Left kidney (tissue), 8 donors: ENCODE data around the gene POLR2H. TPM values are rescaled to one million over a fixed set of nuclear protein-coding genes. Genes with fewer than 3 reads are reported as not detected.
A peak's percentile ranks its signal among the peaks of the same experiment; 100 is the strongest.

Source experiments
- DNase-seq: peaks from one replicate; pipeline ENCODE4 v3.0.0-alpha.2; 2013
- long read RNA-seq, 8 donors: transcript quantifications; one replicate each; lab custom pipeline, GENCODE V29; 2026
- polyA plus RNA-seq: library from polyadenylated mRNA; unstranded; fragments of 120-200 nt; gene quantifications from one replicate; pipeline ENCODE4 v1.2.1, GENCODE V29; 2013; ENCODE audit not compliant: insufficient read length

Gene POLR2H
- 106 TPM for polyA plus RNA-seq
- long read RNA-seq, donor 1, transcript POLR2H-208 (6 exons, 1,802 nt) = major isoform, 8 of 51 reads
- long read RNA-seq, donor 1, partial matches to known transcripts = 30 of 51 reads
- long read RNA-seq, donor 1, other reads (novel, unspliced or antisense) = 0 of 51 reads
- long read RNA-seq, donor 2, transcript POLR2H-208 (6 exons, 1,802 nt) = major isoform, 8 of 44 reads
- long read RNA-seq, donor 2, partial matches to known transcripts = 28 of 44 reads
- long read RNA-seq, donor 2, other reads (novel, unspliced or antisense) = 0 of 44 reads
- long read RNA-seq, donor 3, partial matches to known transcripts = 20 of 26 reads
- long read RNA-seq, donor 3, other reads (novel, unspliced or antisense) = 0 of 26 reads
- long read RNA-seq, donor 4, partial matches to known transcripts = 15 of 20 reads
- long read RNA-seq, donor 4, other reads (novel, unspliced or antisense) = 0 of 20 reads
- long read RNA-seq, donor 5, transcript POLR2H-208 (6 exons, 1,802 nt) = major isoform, 7 of 68 reads
- long read RNA-seq, donor 5, transcript POLR2H-202 (5 exons, 878 nt) = minor isoform, 5 of 68 reads
- long read RNA-seq, donor 5, partial matches to known transcripts = 46 of 68 reads
- long read RNA-seq, donor 5, other reads (novel, unspliced or antisense) = 0 of 68 reads
- long read RNA-seq, donor 6, transcript POLR2H-208 (6 exons, 1,802 nt) = major isoform, 6 of 44 reads
- long read RNA-seq, donor 6, partial matches to known transcripts = 26 of 44 reads
- long read RNA-seq, donor 6, other reads (novel, unspliced or antisense) = 0 of 44 reads
- long read RNA-seq, donor 7, transcript POLR2H-208 (6 exons, 1,802 nt) = major isoform, 9 of 45 reads
- long read RNA-seq, donor 7, partial matches to known transcripts = 29 of 45 reads
- long read RNA-seq, donor 7, other reads (novel, unspliced or antisense) = 0 of 45 reads
- long read RNA-seq, donor 8, partial matches to known transcripts = 12 of 18 reads
- long read RNA-seq, donor 8, other reads (novel, unspliced or antisense) = 0 of 18 reads

- DNase-seq = peak; percentile 74
Observed at GRCh38 chr3:184361532-184361931, at the start of gene POLR2H, which contains the start of gene CLCN2. Gene POLR2H (plus strand): TSS chr3:184361710. CDS start chr3:184363493, 1,783 bp downstream. Gene CLCN2 (minus strand): TSS chr3:184361605. CDS start chr3:184361479, 126 bp downstream.

DNA sequence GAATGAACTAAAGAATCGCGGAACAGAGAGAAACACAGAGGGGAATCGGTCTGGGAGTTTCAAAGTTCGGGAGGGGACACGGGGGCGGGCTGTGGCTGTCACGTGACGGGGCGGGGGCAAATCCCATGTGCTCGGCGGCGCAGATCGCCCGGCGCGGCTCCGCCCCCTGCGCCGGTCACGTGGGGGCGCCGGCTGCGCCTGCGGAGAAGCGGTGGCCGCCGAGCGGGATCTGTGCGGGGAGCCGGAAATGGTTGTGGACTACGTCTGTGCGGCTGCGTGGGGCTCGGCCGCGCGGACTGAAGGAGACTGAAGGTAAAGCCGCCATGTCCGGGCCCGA is 47.2 kb upstream of the POLR2H start, which contains the start of gene EIF4G1:
EIF4G1 (plus strand) TSS at position 244 of the 337 bp plus-strand sequence. CDS start 1,191 bp downstream, outside the sequence.
- DNase-seq = peak; percentile 88

- DNase-seq = peak; percentile 49
Observed at GRCh38 chr3:184314700-184315542, 46.6 kb upstream of the POLR2H start.

GRCh38 chr3:184315543-184315867 is 46.0 kb upstream of the POLR2H start:
- no peak for DNase-seq

GRCh38 chr3:184315871-184316661 is 45.4 kb upstream of the POLR2H start:
- DNase-seq = no peak

- no peak for DNase-seq
Observed at GRCh38 chr3:184316792-184317191, 44.7 kb upstream of the POLR2H start.

DNA sequence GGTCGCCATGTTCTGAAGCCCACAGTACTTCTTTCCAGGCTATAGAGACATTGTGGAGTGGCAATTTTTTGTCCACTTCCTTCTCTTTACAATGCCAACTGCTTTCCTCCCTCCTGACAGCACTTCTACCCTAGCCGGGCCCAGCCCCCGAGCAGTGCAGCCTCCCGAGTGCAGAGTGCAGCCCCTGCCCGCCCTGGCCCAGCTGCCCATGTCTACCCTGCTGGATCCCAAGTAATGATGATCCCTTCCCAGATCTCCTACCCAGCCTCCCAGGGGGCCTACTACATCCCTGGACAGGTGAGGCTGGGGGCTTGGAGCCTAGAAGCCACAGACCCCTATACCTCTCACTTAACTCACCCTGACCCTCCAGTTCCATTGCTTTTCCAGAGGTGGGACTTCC is 44.3 kb upstream of the POLR2H start:
- no peak for DNase-seq

GRCh38 chr3:184320104-184320445 is 41.4 kb upstream of the POLR2H start:
- DNase-seq = no peak

DNA sequence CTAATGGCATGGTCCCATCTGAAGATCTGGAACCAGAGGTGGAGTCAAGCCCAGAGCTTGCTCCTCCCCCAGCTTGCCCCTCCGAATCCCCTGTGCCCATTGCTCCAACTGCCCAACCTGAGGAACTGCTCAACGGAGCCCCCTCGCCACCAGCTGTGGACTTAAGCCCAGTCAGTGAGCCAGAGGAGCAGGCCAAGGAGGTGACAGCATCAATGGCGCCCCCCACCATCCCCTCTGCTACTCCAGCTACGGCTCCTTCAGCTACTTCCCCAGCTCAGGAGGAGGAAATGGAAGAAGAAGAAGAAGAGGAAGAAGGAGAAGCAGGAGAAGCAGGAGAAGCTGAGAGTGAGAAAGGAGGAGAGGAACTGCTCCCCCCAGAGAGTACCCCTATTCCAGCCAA is 39.8 kb upstream of the POLR2H start:
- no peak for DNase-seq

- no peak for DNase-seq
Observed at GRCh38 chr3:184322731-184323487, 38.6 kb upstream of the POLR2H start.

DNA sequence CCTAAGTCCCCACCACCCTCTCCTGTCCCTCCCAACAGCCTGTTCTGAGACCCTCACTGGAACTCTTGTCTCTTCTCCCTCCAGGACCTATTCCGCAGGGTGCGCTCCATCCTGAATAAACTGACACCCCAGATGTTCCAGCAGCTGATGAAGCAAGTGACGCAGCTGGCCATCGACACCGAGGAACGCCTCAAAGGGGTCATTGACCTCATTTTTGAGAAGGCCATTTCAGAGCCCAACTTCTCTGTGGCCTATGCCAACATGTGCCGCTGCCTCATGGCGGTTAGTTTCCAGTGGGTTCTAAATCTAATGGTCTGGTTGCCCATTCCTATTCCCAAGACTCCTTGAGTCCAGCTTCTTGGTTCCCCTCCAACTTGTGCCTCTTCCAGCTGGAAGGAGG is 37.8 kb upstream of the POLR2H start:
- no peak for DNase-seq

DNA sequence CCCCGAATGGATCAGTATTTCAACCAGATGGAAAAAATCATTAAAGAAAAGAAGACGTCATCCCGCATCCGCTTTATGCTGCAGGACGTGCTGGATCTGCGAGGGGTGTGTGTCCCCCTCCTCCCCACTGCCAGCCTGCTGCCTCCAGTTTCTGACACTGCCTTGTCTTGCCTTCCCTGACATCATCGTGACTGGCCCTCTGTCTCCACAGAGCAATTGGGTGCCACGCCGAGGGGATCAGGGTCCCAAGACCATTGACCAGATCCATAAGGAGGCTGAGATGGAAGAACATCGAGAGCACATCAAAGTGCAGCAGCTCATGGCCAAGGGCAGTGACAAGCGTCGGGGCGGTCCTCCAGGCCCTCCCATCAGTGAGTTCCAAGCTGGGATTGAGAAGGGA is 36.2 kb upstream of the POLR2H start:
- DNase-seq = no peak

- no peak for DNase-seq
Observed at GRCh38 chr3:184325715-184326369, 35.7 kb upstream of the POLR2H start.

DNA sequence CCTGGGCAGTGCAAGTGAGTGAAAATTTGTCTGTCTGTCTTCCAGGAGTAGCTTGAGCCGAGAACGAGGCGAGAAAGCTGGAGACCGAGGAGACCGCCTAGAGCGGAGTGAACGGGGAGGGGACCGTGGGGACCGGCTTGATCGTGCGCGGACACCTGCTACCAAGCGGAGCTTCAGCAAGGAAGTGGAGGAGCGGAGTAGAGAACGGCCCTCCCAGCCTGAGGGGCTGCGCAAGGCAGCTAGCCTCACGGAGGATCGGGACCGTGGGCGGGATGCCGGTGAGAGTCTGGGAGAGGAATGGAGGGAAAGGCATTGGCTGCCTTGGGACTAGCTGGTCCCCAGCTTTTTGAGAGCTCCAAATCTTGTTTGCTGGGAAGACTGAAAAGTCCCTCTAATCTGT is 34.3 kb upstream of the POLR2H start:
- DNase-seq = no peak

GRCh38 chr3:184328516-184328915 is 33.0 kb upstream of the POLR2H start:
- no peak for DNase-seq

DNA sequence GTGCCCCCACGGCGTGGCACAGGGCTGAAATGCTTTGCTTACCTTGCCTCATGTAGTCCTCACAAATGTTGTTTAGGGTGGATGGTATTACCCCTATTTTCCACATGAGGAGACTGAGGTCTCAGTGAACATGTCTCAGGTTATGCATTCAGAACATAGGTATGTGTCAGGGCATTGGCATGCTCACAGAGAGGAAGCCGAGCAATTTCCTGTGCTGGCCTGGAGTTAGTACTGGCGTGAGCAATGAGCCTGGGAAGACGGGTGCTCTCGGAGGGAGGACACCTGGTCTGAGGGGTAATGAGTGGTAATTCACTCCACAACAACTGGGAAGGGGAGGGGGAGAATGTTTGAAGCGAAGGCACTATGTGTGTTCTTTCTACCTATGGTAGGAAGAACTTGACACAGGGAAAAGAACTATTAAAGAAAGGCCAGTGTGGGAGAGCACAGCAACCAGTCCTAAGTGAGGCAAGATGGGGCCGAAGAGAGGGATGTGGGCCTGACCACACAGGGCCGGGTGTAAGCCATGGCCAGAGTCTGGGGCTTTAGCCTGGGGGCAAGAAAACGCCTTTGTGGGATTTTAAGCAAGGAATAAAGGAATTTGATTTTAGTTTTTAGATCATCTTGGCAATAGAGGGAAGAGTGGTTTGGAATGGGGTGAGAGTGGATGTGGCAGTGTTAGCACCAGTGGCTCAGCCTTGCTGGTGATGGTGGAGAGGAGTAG is 29.0 kb upstream of the POLR2H start:
- no peak for DNase-seq

DNA sequence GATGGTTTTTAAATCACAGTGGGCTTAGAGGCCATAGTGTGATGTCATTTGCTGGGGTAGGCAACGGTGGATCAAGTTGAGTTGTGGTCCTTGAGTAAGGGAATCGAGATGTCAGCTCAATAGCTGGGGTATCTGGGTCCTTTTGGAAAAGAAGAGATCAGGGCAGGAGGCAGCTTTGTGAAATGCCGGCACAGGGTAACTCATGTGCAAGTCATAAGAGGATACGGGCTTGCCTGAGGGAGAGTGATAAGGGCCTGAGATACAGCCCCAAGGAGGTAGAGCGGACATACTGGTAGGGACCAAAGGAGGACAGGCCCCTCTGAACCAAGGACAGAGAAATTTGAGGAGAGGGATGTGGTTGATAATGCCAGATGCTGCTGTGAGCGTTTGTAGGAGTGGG is 28.3 kb upstream of the POLR2H start:
- DNase-seq = no peak

DNA sequence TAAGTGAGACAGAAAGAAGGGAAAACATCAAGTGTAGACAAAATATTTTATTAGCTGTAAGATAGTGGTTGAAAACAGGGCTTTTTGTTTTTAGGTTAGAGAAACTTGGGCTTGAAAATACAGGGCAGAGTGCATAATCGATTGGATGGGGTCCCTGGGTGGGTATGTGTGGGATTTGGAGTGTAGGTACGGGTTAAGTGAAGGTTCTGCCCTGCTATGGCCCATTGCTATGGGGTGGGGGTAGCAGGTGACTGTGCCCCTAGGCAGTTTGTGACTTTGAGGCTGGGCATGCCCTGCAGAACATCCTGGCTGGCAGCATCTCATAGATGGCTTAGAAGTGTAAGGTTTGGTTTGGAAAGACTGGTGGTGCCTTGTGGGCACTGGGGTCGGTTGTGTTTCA is 27.8 kb upstream of the POLR2H start:
- DNase-seq = no peak
